ENCODE results near the gene SLC25A29.

DNA sequence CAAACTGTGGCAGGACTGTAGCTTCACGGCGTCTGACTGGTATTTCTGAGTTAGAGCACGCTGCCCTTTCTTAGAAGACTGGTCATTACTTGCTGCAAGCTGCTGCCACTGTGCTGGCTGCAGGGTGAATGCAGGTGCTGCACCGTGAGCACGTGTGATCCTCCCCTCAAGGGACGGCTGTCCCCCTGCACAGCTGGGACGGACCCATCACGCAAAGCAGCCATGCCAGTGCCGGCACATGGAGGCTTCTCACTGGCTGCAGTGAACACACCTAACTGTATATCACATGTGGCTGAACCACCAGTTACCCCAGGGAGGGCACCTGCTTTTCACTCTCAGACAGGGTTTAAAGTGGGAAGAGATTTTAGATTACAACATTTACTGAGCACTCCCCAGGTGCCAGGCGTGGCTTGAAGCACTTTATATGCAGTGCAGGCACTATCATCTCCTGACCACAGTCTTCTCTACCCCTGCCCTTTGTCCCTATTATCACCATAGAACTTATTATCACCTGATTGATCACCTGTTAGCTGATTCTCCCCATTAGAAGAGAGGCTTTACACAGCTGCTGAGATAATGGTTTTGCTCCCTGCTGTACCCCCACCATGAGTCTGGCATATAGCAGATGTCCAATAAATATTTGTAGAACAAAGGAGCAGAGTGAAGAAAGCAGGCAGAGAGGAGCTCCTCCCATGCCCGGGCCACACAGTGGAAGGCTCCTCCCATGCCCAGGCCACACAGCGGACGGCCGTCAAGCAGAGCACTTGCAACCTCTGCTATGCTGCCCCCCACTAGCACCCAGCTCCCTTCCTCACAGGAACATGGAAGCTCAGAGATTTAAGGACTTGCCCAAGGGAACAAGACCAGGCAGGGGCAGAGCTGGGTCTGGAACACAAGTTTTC lies 42.8 kb upstream of the SLC25A29 start:
- TF ChIP-seq, protein P1, sequence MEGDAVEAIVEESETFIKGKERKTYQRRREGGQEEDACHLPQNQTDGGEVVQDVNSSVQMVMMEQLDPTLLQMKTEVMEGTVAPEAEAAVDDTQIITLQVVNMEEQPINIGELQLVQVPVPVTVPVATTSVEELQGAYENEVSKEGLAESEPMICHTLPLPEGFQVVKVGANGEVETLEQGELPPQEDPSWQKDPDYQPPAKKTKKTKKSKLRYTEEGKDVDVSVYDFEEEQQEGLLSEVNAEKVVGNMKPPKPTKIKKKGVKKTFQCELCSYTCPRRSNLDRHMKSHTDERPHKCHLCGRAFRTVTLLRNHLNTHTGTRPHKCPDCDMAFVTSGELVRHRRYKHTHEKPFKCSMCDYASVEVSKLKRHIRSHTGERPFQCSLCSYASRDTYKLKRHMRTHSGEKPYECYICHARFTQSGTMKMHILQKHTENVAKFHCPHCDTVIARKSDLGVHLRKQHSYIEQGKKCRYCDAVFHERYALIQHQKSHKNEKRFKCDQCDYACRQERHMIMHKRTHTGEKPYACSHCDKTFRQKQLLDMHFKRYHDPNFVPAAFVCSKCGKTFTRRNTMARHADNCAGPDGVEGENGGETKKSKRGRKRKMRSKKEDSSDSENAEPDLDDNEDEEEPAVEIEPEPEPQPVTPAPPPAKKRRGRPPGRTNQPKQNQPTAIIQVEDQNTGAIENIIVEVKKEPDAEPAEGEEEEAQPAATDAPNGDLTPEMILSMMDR (IDR thresholded peaks at IDR 0.05; ENCODE audit: low read depth, low read length, poor library complexity, severe bottlenecking): no peak
- TF ChIP-seq EZH2phosphoT487 (IDR thresholded peaks at IDR 0.05; ENCODE audit: borderline replicate concordance, low read length): no peak
